ENCODE data around the gene TBX4. TPM values are rescaled to one million over a fixed set of nuclear protein-coding genes. Genes with fewer than 3 reads are reported as not detected.

Gene TBX4
- total RNA-seq, result not detected

DNA sequence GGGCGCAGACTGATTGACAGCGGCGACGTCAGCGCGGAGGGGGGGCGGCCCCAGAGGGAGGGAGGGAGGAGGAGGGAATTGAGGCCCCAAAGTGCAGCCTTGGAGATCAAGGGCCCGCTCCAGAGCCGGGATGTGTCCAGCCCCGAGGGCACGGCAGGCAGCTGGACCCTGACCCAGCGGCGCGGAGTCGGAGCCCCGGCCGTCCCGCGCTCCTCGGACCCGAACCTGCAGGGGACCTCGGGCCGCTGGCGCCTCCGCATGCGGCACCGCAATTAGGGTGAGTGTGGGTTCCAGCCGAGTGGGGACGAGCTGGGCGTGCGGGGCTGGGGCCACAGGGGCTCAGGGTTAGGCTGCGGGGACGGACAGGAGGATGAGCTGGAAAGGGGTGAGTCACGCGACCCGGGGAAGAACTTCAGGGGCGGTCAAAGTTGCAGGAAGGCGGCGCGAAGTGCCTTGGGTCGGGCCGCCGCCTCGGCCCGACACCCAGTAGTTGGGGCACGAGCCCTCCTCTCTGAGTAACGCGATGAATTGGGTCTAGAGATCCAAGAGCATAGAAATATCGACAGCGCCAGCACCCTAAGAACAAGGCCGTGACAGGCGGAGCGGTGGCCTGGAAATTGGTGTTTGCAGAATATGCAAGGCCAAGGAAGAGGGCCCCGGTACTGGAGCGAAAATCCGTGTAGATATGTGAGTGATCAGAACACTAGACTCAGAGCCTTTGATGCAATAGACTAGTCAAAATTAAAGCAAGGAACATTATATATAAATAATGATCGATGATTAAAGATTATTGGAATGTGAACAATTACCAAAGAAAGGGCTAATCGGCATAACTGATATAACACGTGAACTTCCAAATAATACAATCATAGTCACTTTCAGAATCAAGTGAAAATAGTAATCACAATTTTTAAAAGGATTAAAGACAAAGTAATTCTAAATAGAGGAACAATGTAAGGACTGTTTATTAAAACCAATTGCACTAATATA lies at the start of gene TBX4:
Gene TBX4 (plus strand): TSS at position 122 of the 990 bp plus-strand sequence. CDS start 4,069 bp downstream, outside the sequence.
- H3K4me1 Mint-ChIP-seq, result peaks cover 8% of the 10 kb centered on the region
- H3K36me3 Mint-ChIP-seq (ENCODE audit: low read depth), result no peaks in the 10 kb centered on the region
- H3K4me3 Mint-ChIP-seq, result peak within 1 kb of the TSS; percentile 22
- H3K9me3 Mint-ChIP-seq, result no peaks in the 10 kb centered on the region
- CTCF ChIA-PET, result interaction anchor here (1.5 kb wide), 1 partner anchor 12 kb away, joined by 5 read pairs; no protein-coding TSS in a partner anchor
- DNase-seq, result no peak
- POLR2A ChIA-PET, result no interaction called here
- no peak within 1 kb of the TSS for H3K27ac Mint-ChIP-seq
- H3K27me3 Mint-ChIP-seq, result peaks cover 67% of the 10 kb centered on the region

DNA sequence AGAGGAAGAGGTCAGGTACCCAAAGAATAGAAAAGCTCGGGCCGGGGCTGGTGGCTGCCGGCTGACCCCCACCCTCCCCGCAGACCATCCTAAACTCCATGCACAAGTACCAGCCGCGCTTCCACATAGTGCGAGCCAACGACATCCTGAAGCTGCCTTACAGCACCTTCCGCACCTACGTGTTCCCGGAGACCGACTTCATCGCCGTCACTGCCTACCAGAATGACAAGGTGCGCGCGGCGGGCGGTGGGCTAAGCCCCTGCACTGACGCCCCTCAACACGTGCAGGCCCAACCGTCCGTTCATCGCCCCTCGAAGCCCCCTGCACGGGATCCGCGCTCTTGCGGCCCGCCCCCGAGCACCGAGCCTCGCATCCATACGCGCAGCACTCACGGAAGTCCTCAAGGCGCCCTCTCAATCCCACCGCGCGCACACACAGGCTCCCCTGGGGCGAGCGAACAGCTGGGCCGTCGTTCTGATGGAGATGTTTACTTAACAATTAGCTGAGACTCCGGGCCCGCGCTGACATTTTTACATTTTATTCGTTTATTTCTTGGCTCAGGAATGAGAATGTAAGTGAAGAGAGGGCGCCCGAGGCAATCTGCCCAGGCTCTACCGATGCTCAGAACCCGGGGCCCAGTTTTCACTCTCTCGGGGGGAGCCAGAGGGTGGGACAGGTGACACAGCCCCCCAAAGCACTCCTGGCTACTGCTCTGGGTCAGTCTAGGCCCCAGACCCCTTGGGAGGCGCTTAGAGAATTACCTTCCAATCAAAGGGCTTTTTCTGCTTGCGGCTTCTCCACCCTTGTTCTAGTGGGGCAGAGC lies 49.0 kb upstream of the TBX4 start:
- peak overlapping the region; percentile 45 for H3K4me3 Mint-ChIP-seq
- POLR2A ChIA-PET, result no interaction called here
- CTCF ChIA-PET, result interaction anchor here (0.7 to 3.4 kb wide), 2 partner anchors 9 to 606 kb away, joined by 3 to 17 read pairs; no protein-coding TSS in a partner anchor
- H3K27me3 Mint-ChIP-seq, result peaks cover 69% of the 10 kb centered on the region
- no peaks in the 10 kb centered on the region for H3K36me3 Mint-ChIP-seq (ENCODE audit: low read depth)
- peak overlapping the region; percentile 85 for H3K27ac Mint-ChIP-seq
- no peaks in the 10 kb centered on the region for H3K9me3 Mint-ChIP-seq
- H3K4me1 Mint-ChIP-seq, result peaks cover 26% of the 10 kb centered on the region
- DNase-seq, result no peak

DNA sequence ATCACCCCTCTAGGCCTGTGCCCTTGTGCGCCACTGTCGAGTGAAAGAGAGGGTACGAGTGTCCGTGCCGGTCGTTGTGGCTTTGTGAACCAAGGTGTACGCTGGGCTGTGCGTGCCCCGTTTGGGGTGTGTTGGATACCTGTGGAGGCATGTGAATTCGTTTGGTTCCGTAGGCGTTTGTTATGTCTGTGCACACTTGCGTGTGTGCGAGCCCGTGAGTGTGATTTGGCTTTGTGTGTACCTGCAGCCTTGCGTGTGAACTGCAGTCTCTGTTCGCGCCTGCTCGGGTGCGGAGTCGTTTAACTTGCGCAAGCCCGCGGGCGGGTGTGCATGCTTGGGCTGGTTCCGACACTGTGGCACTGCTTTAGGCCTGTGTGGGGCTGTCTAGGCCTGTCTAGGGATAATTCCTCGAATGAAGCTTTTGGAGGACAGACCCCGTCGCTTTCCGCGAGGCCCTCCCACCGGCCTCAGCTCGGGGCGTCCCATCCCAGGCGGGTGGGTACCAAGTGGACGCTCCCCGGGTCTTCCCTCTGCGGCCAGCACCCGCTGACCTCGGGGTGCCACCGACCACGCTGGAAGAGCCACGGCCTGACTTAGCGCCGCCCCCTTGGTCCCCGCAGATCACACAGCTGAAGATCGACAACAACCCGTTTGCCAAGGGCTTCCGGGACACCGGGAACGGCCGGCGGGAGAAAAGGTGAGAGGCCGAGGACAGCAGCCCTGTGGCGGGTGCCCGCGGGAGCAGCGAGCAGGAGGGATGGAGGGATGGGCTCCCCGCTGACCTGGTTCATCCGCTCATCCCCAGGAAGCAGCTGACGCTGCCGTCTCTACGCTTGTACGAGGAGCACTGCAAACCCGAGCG lies 48.2 kb upstream of the TBX4 start:
- Mint-ChIP-seq H3K27ac (peak overlapping the region; percentile 57), H3K4me3 (peak overlapping the region; percentile 45), H3K4me1 (peaks cover 25% of the 10 kb centered on the region), H3K27me3 (peaks cover 70% of the 10 kb centered on the region), H3K9me3 (no peaks in the 10 kb centered on the region), H3K36me3 (ENCODE audit: low read depth) (no peaks in the 10 kb centered on the region)
- DNase-seq, result no peak
- ChIA-PET CTCF (interaction anchor here (1.3 to 3.4 kb wide), 3 partner anchors 8 to 422 kb away, joined by 4 to 17 read pairs (median 4); no protein-coding TSS in a partner anchor), POLR2A (no interaction called here)

DNA sequence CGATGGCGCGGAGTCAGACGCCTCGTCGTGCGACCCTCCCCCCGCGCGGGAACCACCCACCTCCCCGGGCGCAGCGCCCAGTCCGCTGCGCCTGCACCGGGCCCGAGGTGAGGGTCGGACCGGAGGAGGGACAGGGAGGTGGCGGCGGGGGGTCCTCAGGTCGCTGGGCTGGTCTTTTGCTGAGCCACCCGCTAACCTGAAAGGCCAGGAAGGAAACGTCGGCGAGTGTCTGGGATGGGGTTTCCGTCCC lies 47.6 kb upstream of the TBX4 start:
- Mint-ChIP-seq H3K27me3 (peaks cover 69% of the 10 kb centered on the region), H3K4me1 (peaks cover 25% of the 10 kb centered on the region), H3K36me3 (ENCODE audit: low read depth) (no peaks in the 10 kb centered on the region), H3K9me3 (no peaks in the 10 kb centered on the region), H3K4me3 (no peak overlapping the region), H3K27ac (no peak overlapping the region)
- ChIA-PET POLR2A (no interaction called here), CTCF (interaction anchor here (1.3 kb wide), 2 partner anchors 13 to 423 kb away, joined by 4 read pairs; no protein-coding TSS in a partner anchor)
- DNase-seq, result no peak

DNA sequence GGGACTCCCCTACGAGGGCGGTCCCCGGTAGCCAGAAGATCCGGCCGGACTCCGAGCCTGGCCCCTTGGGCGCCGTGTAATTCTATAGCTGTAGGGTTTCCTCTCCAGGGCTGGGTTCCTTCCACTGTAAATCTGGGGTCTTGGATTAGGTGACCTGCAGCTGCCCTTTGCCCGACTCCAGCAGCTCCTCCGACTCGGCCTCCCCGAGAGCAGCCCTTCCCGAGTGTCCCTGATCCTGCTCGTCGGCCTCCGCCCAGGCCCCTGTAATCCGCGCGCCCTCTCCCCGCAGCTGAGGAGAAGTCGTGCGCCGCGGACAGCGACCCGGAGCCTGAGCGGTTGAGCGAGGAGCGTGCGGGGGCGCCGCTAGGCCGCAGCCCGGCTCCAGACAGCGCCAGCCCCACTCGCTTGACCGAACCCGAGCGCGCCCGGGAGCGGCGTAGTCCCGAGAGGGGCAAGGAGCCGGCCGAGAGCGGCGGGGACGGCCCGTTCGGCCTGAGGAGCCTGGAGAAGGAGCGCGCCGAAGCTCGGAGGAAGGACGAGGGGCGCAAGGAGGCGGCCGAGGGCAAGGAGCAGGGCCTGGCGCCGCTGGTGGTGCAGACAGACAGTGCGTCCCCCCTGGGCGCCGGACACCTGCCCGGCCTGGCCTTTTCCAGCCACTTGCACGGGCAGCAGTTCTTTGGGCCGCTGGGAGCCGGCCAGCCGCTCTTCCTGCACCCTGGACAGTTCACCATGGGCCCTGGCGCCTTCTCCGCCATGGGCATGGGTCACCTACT lies 47.1 kb upstream of the TBX4 start:
- peaks cover 29% of the 10 kb centered on the region for H3K4me1 Mint-ChIP-seq
- POLR2A ChIA-PET, result no interaction called here
- no peaks in the 10 kb centered on the region for H3K36me3 Mint-ChIP-seq (ENCODE audit: low read depth)
- peaks cover 73% of the 10 kb centered on the region for H3K27me3 Mint-ChIP-seq
- H3K9me3 Mint-ChIP-seq, result no peaks in the 10 kb centered on the region
- CTCF ChIA-PET, result interaction anchor here (1.3 kb wide), 2 partner anchors 12 to 423 kb away, joined by 4 read pairs; no protein-coding TSS in a partner anchor
- no peak for DNase-seq
- no peak overlapping the region for H3K4me3 Mint-ChIP-seq
- no peak overlapping the region for H3K27ac Mint-ChIP-seq

DNA sequence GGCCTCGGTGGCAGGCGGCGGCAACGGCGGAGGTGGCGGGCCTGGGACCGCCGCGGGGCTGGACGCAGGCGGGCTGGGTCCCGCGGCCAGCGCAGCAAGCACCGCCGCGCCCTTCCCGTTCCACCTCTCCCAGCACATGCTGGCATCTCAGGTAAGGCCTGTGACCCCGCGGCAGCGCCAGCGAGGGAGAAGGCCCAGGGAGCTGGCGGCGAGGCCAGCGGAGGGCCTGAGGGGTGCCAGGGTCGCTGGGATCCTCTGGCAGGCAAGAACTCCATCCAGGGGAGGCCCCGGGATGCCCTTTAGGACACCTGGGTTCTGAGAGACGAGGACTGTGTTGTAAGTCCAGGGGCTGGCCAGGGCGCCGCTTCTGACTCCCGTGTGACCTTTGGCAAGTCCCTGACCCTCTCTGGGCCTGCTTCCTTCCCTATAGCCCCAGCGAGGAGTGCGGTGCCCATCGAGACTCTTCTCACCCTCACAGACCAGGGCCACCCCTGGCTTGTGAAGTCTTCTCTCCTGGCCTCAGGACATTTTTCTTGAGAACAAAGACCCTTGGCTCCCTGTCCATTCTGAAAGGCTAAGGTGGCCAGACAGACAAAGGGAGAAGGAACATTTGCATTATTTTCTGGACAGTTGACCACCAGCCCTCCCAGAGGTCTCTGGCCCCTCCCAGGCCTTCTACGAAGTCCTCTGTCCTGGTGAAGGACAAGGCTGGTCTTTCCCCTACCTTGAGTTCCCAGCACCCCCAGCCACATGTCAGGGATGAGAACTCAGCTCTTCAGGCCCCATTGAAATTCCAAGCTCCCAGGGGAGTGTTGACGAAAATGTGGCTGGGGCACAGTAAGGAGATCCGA lies 46.3 kb upstream of the TBX4 start:
- Mint-ChIP-seq H3K36me3 (ENCODE audit: low read depth) (no peaks in the 10 kb centered on the region), H3K4me1 (peaks cover 36% of the 10 kb centered on the region), H3K27me3 (peaks cover 76% of the 10 kb centered on the region), H3K9me3 (no peaks in the 10 kb centered on the region), H3K27ac (no peak overlapping the region), H3K4me3 (no peak overlapping the region)
- no peak for DNase-seq
- CTCF ChIA-PET, result interaction anchor here (0.9 to 1.3 kb wide), 2 partner anchors 11 to 48 kb away, joined by 3 to 4 read pairs; no protein-coding TSS in a partner anchor
- POLR2A ChIA-PET, result no interaction called here

DNA sequence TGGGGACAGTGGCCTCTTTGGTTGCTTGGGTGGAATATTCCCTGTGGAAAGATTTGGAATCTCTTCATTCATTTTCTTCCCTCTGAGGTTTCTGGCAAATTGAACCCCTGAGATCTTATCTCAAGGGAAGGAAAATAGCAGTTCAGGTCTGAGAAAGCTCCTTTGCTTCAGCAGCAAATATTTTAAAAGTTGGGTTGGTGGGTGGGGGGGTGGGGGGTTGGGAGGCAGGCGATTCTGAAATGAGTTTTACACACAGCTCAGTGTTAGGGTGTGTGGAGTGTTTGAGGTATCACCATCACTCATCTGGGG lies 45.7 kb upstream of the TBX4 start:
- Mint-ChIP-seq H3K4me3 (no peak overlapping the region), H3K4me1 (peaks cover 34% of the 10 kb centered on the region), H3K27me3 (peaks cover 73% of the 10 kb centered on the region), H3K9me3 (no peaks in the 10 kb centered on the region), H3K36me3 (ENCODE audit: low read depth) (no peaks in the 10 kb centered on the region), H3K27ac (no peak overlapping the region)
- no peak for DNase-seq
- POLR2A ChIA-PET, result no interaction called here
- CTCF ChIA-PET, result interaction anchor here (0.6 to 0.9 kb wide), 2 partner anchors 27 to 48 kb away, joined by 3 read pairs; no protein-coding TSS in a partner anchor

DNA sequence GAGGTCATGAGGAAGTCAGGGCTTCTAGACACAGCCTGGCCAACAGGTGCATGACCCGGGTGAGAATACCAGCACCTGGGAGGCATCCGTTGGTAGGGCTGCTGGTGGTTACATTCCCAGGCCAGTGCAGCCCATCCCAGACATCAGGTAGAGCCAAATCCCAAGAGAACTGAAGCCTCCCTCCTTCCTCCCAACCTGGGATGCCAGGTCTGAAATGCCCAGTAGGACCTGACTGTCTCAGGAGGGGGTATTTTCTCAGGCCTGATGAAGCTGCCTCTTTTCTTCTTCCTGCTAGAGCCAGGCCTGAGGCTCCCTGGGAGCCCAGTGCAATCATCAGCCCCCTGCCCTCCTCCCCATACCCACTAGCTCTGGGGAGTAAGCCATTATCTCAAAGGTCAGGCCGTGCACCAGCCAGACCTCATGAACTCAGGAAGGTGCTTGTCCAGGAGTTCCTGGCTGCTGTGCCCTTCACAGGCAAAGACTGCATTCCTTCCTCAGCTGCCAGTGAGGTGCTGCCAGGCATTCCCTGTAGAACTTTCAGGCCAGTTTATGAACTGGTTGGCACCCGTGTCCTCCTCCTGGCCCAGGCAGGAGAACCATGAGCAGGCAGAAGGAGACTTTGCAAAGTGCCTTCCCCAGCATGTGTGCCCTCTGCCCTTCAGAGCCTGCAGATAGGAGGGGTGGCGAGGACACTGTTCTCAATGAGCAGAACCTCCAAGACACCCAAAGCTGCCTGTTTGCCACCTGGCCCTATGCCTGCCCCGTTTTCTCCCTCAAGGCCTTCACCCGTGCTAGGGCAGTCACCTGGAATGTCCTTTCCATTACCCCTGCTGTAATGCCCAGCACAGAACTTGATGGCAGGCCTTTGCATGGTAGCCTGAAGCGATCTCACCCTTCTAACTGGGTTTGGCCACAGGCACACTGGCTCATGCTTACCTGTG lies 45.0 kb upstream of the TBX4 start:
- H3K4me1 Mint-ChIP-seq, result peaks cover 34% of the 10 kb centered on the region
- no peaks in the 10 kb centered on the region for H3K36me3 Mint-ChIP-seq (ENCODE audit: low read depth)
- H3K27ac Mint-ChIP-seq, result no peak overlapping the region
- peaks cover 66% of the 10 kb centered on the region for H3K27me3 Mint-ChIP-seq
- ChIA-PET POLR2A (no interaction called here), CTCF (interaction anchor here (0.6 to 0.9 kb wide), 3 partner anchors 26 to 325 kb away, joined by 3 read pairs; no protein-coding TSS in a partner anchor)
- no peaks in the 10 kb centered on the region for H3K9me3 Mint-ChIP-seq
- no peak overlapping the region for H3K4me3 Mint-ChIP-seq
- DNase-seq, result no peak

DNA sequence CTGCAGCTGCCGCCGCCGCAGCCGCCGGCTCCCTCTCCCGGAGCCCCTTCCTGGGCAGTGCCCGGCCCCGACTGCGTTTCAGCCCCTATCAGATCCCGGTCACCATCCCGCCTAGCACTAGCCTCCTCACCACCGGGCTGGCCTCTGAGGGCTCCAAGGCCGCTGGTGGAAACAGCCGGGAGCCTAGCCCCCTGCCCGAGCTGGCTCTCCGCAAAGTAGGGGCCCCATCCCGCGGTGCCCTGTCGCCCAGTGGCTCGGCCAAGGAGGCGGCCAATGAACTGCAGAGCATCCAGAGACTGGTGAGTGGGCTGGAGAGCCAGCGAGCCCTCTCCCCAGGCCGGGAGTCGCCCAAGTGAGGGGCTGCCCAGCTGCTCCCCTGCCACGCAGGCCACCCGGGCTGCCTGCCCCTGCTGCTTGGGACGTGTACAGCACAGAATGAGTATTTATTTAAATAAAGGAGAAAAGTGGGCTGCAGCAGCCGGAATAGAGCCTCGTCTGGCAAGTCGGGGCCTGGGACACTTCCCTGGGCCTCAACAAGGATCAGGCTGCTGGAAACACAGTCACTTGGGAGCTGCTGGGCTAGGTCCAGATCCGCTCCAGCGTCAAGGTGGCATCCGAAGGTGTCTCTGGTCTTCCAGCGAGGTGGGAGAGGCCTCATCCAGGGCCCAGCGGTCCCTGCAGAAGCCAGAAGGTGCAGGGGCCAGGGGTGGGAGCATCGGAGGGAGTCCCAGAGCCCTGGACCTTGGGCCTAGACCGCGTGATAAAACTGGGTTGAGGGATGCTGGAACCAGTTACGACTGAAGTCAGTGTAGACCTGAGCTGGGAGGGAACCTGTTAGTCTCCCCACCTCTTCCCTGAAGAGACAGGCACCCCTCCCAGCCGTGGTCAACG lies 43.8 kb upstream of the TBX4 start:
- peaks cover 60% of the 10 kb centered on the region for H3K27me3 Mint-ChIP-seq
- peaks cover 25% of the 10 kb centered on the region for H3K4me1 Mint-ChIP-seq
- ChIA-PET CTCF (interaction anchor here (0.6 kb wide), 3 partner anchors 263 to 394 kb away, joined by 3 read pairs; no protein-coding TSS in a partner anchor), POLR2A (no interaction called here)
- peak overlapping the region; percentile 47 for H3K4me3 Mint-ChIP-seq
- no peaks in the 10 kb centered on the region for H3K36me3 Mint-ChIP-seq (ENCODE audit: low read depth)
- no peaks in the 10 kb centered on the region for H3K9me3 Mint-ChIP-seq
- no peak for DNase-seq
- no peak overlapping the region for H3K27ac Mint-ChIP-seq
